ENCODE results near the gene CCDC9.

The CCDC9 gene

DNA sequence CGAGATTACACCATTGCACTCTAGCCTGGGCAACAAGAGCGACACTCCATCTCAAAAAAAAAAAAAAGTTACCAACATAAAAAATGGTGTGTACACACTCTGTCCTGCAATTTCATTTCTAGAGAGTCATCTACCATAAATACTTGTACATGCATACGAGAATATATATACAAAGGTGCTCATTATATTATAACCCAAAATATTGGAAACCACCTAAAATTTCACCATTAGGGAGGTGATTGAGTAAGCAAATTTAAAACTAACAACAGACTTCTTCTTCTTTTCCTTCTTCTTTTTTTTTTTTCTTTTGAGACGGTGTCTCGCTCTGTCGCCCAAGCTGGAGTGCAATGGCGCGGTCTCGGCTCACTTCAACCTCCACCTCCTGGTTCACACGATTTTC, 45.9 kb downstream of the CCDC9 start:
- FAIRE-seq, result no peak

DNA sequence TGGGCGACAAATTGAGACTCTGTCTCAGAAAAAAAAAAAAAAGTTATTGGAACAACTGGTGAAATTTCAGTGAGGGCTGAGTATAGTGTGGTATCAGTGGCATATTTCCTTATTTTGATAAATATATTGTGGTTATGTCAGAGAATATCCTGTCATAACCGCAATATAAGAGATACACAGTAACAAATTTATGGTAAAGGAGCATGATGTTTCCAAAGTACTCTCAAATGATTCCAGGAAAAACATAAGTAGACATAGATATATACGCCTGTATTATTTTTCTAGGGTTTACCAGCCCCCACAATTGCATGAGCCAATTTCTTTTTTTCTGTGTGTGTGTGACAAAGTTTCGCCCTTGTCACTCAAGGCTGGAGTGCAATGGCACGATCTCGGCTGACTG, 47.6 kb downstream of the CCDC9 start:
- no peak for FAIRE-seq

DNA sequence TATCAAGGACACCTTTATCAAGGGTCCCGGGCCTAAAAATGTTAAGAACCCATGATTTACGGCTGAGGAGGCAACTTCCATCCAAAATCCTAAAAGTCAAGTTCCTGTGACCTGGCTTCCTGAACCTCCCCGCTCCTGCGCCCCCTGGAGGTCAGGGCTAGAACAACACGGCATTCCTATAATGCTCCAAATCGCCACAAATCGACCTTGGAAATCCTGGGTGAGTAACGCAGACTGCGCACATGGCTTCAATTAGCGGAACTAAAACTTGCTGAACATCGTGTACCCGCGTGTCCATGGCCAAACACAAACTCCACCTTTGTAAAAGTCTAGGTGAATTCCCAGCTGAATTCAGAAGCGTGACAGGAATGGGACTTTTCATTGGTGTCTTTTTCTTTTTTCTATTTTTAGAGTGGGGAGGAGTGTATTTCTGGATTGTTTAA, 49.0 kb downstream of the CCDC9 start:
- FAIRE-seq, result peak; percentile 78

DNA sequence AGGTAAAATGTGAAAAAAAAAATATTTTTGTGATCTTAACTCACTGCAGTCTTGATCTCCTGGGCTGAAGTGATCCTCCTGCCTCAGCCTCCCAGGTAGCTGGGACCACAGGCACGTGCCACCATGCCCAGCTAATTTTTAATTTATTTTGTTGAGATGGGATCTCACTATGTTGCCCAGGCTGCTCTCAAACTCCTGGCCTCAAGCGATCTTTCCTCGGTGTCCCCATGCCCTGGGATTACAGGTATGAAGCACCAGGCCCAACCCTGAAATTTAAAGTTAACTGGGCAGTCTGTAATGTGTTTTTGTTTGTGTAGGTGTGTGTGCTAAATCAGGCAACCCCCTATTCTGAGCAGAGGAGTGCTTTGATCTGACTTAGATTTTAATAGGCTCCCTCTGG, 50.0 kb downstream of the CCDC9 start:
- FAIRE-seq, result no peak

DNA sequence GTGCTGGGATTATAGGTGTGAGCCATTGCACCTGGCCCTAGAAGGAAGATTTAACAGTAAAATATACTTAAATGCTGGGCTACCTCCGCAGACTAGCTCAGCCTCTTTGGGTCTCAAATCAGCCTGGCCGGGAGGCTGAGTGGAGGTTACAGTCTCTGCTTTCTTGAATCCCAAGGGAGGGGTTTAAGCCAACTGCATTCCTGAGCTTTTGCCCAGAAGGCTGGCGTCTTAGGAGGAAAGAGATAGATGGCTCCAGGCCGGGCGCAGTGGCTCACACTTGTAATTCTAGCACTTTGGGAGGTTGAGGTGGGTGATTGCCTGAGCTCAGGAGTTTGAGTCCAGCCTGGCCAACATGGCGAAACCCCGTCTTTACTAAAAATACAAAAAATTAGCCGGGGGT, 52.7 kb downstream of the CCDC9 start:
- FAIRE-seq, result no peak

DNA sequence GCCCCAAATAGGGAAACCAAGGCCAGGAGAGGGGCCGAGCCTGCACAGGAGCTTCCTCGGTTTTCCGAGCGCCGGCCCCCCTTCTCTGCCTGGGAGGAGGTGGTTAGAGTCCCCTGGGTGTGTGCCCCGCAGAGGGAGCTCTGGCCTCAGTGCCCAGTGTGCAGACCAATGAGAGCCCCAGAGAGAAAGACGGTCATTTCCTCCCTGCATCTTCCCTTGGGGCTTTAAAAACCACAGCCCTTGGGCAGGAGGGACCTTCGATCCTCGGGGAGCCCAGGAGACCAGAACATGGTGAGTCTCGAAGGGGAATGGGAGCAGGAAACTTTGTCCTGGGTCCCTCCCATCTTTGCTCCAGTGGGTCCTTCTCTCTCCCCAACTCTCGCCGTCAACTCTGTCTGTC, 53.3 kb downstream of the CCDC9 start, which contains the start of gene C5AR1:
C5AR1 (plus strand) TSS at position 254 of the 400 bp plus-strand sequence; CDS start at position 289, 35 bp downstream.
- no peak for FAIRE-seq

DNA sequence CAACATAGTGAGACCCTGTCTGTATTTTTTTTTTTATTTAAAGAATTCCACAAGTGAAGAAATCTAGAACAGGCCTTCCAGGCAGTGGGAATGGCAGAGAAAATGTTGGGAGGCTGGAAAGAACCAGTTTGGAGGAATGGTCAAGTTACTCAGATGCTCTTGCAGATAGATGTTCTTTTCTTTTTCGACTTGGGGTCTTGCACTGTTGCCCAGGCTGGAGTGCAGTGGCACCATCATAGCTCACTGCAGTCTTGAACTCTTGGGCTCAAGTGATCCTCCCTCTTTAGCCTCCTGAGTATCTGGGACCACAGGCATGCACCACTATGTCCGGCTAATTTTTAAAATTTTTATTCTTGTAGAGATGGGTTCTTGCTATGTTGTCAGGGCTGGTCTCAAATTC, 54.0 kb downstream of the CCDC9 start:
- FAIRE-seq, result no peak

DNA sequence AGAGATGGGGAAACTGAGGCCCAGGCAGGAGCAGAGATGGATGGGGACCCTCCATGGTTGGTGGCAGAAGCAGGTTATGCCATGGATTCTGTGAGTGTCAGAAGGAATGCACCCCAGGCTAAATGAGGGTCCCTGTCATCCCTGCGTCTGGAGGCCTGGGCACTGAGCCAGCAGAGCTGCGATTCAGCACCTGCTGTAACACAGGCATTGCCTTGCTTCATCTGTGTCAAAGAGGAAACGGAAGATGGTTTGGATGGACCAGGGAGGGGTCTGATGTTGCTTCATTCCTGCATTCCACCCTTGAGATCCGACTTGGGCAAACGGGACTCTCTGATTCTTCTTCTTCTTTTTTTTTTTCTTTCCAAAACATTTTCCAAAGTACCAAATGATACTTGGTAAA, 54.5 kb downstream of the CCDC9 start:
- FAIRE-seq, result no peak

DNA sequence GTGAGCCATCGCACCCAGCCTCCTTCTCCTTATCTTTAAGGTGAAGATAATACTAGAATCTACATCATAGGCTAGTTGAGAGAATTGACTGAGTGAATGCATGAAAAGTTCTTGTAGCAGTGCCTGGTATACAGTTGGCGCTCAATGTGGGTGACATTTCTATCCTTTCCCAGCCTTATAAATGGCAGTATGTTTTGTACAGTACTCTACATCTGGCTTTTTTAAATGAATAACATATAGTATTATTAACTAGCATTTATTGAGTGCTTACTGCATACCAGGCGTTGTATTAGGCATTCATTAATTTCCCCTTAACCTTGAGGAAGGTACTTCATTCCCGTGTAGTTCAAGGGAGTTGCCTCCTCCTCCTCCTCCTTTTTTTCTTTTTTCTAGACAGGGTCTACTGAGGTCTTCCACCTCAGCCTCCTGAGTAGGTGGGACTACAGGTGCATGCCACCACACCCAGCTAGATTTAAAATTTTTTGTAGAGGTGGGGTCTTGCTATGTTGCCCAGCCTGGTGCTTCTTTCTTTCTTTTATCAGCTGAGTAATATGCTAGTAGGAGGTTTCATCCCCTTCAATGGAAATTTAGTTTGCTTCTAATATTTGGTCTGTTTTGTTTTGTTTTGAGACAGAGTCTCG, 56.2 kb downstream of the CCDC9 start:
- no peak for FAIRE-seq

DNA sequence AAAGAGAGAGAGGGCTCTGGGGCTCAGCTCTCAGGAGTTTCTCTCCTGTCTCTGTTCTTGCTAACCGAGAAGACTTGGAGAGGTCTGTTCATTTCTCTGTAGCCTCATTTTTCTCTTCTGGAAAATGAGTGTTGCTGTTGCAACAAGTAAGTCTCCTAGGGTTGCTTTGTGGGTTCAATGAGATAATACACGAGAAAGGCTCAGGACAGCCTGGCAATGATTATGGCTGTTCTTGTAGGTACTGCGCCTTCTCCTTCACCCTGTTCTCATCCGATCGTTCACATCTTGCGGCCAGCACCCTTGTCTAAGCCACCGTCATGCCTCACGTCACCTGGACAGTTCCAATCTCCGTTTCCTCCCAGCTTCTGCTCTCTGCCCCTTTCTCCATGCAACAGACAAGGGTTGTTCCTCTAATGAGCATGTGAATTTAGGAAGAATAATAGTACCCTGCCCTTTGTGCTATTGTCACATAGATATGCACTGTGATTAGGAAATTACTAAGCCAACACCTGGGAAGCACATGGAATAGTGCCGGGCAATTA, 57.5 kb downstream of the CCDC9 start:
- FAIRE-seq, result no peak

DNA sequence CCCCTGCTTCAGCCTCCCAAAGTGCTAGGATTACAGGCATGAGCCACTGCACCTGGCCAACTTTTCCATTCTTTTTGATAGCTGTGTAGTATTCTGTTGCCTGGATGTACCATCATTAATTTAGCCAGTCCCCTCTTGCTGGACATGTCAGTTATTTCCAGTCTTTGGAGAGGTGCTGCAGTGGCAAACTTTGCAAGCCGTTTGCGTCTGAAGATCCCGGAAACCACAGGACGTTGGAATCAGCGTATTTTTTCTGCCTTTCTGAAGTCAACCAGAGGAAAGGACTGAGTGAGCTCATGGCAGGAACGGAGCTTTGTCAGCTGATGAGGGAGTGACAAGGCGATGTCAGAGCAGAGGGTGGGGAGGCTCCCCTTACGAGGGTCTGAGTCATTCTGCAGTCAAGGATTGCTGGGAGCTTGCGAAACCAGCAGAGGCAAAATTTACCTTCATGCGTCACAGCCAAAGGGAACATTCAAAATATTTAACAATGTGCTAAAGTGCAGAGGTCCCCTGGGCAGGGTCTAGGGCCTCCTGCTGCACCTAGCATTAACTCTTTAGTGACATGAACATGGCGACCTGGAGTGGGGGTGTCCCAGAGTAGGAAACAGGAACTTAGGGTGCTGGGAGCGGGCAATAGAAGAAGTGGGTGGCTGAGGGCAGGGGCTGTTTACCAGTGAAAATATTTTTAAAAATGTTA, 58.9 kb downstream of the CCDC9 start:
- FAIRE-seq, result no peak

DNA sequence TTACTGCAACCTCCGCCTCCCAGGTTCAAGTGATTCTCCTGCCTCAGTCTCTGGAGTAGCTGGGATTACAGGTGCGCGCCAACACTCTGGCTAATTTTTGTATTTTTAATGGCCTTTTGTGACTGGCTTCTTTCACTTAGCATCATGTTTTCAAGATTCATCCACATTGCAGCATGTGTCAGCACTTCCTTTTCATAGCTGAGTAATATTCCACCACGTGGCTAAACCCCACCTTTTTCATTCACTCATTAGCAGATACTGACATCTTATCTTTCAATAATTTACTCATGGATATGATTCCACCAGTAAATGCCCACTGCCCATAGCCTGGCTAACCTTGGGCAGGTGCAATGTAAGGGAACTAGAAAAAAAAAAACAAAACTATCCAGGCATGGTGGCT, 60.2 kb downstream of the CCDC9 start:
- FAIRE-seq, result no peak

DNA sequence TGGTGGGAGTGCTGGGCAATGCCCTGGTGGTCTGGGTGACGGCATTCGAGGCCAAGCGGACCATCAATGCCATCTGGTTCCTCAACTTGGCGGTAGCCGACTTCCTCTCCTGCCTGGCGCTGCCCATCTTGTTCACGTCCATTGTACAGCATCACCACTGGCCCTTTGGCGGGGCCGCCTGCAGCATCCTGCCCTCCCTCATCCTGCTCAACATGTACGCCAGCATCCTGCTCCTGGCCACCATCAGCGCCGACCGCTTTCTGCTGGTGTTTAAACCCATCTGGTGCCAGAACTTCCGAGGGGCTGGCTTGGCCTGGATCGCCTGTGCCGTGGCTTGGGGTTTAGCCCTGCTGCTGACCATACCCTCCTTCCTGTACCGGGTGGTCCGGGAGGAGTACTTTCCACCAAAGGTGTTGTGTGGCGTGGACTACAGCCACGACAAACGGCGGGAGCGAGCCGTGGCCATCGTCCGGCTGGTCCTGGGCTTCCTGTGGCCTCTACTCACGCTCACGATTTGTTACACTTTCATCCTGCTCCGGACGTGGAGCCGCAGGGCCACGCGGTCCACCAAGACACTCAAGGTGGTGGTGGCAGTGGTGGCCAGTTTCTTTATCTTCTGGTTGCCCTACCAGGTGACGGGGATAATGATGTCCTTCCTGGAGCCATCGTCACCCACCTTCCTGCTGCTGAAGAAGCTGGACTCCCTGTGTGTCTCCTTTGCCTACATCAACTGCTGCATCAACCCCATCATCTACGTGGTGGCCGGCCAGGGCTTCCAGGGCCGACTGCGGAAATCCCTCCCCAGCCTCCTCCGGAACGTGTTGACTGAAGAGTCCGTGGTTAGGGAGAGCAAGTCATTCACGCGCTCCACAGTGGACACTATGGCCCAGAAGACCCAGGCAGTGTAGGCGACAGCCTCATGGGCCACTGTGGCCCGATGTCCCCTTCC, 63.9 kb downstream of the CCDC9 start:
- FAIRE-seq, result no peak
